HUES6 (cell line): ENCODE results near the gene NEK1.

ENCODE experiments used
- H3K27ac ChIP-seq: 2 replicates; pipeline ENCODE4 v1.7.0; 2013; ENCODE audit warnings: low read depth, mild to moderate bottlenecking, low read length, inconsistent platforms
- H3K27me3 ChIP-seq: 2 replicates; pipeline ENCODE4 v1.6.1; 2013; ENCODE audit warnings: low read length; ENCODE audit not compliant: control insufficient read depth, insufficient read depth
- H3K36me3 ChIP-seq: 2 replicates; pipeline ENCODE4 v1.6.1; 2013; ENCODE audit warnings: low read length; ENCODE audit not compliant: control insufficient read depth, insufficient read depth
- H3K4me1 ChIP-seq: 2 replicates; pipeline ENCODE4 v1.6.1; 2013; ENCODE audit warnings: low read length; ENCODE audit not compliant: control insufficient read depth, insufficient read depth
- H3K4me3 ChIP-seq: 2 replicates; pipeline ENCODE4 v1.5.1; 2013; ENCODE audit warnings: low read depth, low read length
- H3K9ac ChIP-seq: one replicate; pipeline ENCODE4 v1.6.1; 2013; ENCODE audit warnings: mild to moderate bottlenecking, low read length
- H3K9me3 ChIP-seq: 2 replicates; pipeline ENCODE4 v1.6.1; 2013; ENCODE audit warnings: low read depth, low read length; ENCODE audit not compliant: control insufficient read depth, insufficient read depth

NEK1 gene

GRCh38 chr4:169650227-169650936 lies 38.0 kb upstream of the NEK1 start:
- Histone ChIP-seq H3K4me3 (no peak overlapping the region), H3K27me3 (no peaks in the 10 kb centered on the region), H3K27ac (no peak overlapping the region), H3K36me3 (peaks cover 8% of the 10 kb centered on the region; the same call in 1 of the 2 replicates), H3K4me1 (no peaks in the 10 kb centered on the region), H3K9ac (no peak overlapping the region), H3K9me3 (no peaks in the 10 kb centered on the region)

GRCh38 chr4:169649545-169650226 lies 37.3 kb upstream of the NEK1 start:
- H3K27me3 ChIP-seq: no peaks in the 10 kb centered on the region
- no peaks in the 10 kb centered on the region for H3K4me1 ChIP-seq
- H3K4me3 ChIP-seq: no peak overlapping the region
- H3K27ac ChIP-seq: no peak overlapping the region
- no peaks in the 10 kb centered on the region for H3K9me3 ChIP-seq
- H3K36me3 ChIP-seq: peaks cover 11% of the 10 kb centered on the region; the same call in 1 of the 2 replicates
- no peak overlapping the region for H3K9ac ChIP-seq

DNA sequence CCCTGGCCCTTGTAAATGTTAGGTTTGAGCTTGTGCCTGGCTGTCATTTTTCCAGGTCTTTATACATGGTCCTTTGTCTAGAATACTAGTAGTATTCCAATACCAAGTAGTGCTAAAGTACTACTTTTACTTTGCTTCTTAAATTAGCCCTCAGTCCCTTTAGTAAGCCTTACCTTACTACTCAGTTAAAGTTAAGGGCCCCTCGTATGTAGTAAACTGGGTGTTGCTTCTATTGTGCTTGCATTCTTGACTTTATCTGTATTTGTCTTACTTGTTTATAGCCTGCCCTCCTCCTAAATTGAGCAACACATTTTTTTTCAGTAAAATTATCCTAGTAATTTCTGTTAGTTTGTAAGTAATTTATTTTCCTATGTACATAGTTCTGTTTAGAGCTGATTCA lies 33.2 kb upstream of the NEK1 start:
- no peak overlapping the region for H3K9ac ChIP-seq
- no peaks in the 10 kb centered on the region for H3K9me3 ChIP-seq
- H3K27me3 ChIP-seq: no peaks in the 10 kb centered on the region
- H3K4me1 ChIP-seq: no peaks in the 10 kb centered on the region
- no peak overlapping the region for H3K27ac ChIP-seq
- H3K4me3 ChIP-seq: no peak overlapping the region
- peaks cover 15% of the 10 kb centered on the region for H3K36me3 ChIP-seq

- no peak overlapping the region for H3K27ac ChIP-seq
- H3K4me3 ChIP-seq: no peak overlapping the region
- H3K27me3 ChIP-seq: no peaks in the 10 kb centered on the region
- peaks cover 17% of the 10 kb centered on the region for H3K36me3 ChIP-seq
- no peak overlapping the region for H3K9ac ChIP-seq
- H3K9me3 ChIP-seq: no peaks in the 10 kb centered on the region
- H3K4me1 ChIP-seq: no peaks in the 10 kb centered on the region
These were observed 32.4 kb upstream of the NEK1 start for GRCh38 chr4:169644802-169645201.

DNA sequence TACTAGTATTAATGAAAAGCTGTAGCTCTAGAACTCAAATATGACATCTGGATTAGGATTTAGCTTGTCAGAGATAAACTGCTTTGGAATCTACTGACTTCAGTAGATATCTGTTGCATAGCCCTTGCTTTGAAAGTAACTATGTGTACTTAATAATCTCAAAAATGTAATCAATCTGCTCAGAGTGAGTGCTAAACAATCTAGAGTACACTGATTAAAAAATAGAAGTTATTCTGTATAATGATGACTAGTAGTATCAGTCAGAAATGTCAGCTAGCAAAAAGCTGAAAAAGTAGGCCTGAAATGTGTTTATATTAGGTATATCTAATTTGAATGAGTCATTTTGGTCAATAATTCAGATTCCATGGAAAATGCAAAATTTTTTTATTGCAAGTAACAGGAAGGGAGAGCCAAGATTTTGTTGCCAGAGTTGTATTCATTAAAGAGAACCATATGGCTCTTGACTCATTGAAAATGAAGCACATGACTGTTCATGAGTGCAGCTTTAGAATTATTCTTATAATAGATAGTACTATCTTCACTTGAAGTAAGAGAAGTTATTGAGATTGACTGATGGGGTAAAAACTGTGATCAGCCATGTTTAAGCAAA lies 28.0 kb upstream of the NEK1 start:
- no peak overlapping the region for H3K4me3 ChIP-seq
- no peaks in the 10 kb centered on the region for H3K4me1 ChIP-seq
- no peaks in the 10 kb centered on the region for H3K9me3 ChIP-seq
- H3K9ac ChIP-seq: no peak overlapping the region
- peaks cover 45% of the 10 kb centered on the region for H3K36me3 ChIP-seq
- H3K27me3 ChIP-seq: no peaks in the 10 kb centered on the region
- no peak overlapping the region for H3K27ac ChIP-seq

GRCh38 chr4:169634975-169635374 lies 22.6 kb upstream of the NEK1 start:
- Histone ChIP-seq H3K9ac (no peak overlapping the region), H3K27ac (no peak overlapping the region), H3K36me3 (peaks cover 33% of the 10 kb centered on the region)

DNA sequence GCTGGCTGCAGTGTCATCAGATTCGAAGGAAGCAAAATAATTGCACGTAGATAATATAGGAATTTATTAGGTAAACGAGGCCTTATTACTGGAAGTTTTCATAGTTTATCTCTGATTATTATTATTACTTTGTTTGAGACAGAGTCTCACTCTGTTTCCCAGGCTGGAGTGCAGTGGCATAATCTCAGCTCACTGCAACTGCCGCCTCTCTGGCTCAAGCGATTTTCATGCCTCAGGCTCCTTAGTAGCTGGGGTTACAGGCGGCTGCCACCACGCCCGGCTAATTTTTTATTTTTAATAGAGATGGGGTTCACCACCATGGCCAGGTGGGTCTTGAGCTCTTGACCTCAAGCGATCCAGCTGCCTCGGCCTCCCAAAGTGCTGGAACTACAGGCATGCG lies 20.5 kb upstream of the NEK1 start:
- Histone ChIP-seq H3K36me3 (peaks cover 21% of the 10 kb centered on the region), H3K9ac (no peak overlapping the region), H3K4me3 (no peak overlapping the region), H3K27me3 (no peaks in the 10 kb centered on the region), H3K9me3 (no peaks in the 10 kb centered on the region), H3K27ac (no peak overlapping the region), H3K4me1 (no peaks in the 10 kb centered on the region)

More at GRCh38 chr4:169634975-169635374, 22.6 kb upstream of the NEK1 start:
- Histone ChIP-seq H3K9me3 (no peaks in the 10 kb centered on the region), H3K4me1 (no peaks in the 10 kb centered on the region), H3K4me3 (no peak overlapping the region), H3K27me3 (no peaks in the 10 kb centered on the region)

- no peaks in the 10 kb centered on the region for H3K9me3 ChIP-seq
- H3K27ac ChIP-seq: no peak overlapping the region
- H3K9ac ChIP-seq: no peak overlapping the region
- H3K27me3 ChIP-seq: no peaks in the 10 kb centered on the region
- H3K4me1 ChIP-seq: no peaks in the 10 kb centered on the region
- H3K4me3 ChIP-seq: no peak overlapping the region
- H3K36me3 ChIP-seq: no peaks in the 10 kb centered on the region
These were observed 17.7 kb upstream of the NEK1 start for GRCh38 chr4:169630069-169630468.

GRCh38 chr4:169628579-169628978 lies 16.2 kb upstream of the NEK1 start:
- no peaks in the 10 kb centered on the region for H3K36me3 ChIP-seq
- H3K4me1 ChIP-seq: no peaks in the 10 kb centered on the region
- no peak overlapping the region for H3K9ac ChIP-seq
- no peaks in the 10 kb centered on the region for H3K27me3 ChIP-seq
- H3K4me3 ChIP-seq: no peak overlapping the region
- no peaks in the 10 kb centered on the region for H3K9me3 ChIP-seq
- no peak overlapping the region for H3K27ac ChIP-seq

DNA sequence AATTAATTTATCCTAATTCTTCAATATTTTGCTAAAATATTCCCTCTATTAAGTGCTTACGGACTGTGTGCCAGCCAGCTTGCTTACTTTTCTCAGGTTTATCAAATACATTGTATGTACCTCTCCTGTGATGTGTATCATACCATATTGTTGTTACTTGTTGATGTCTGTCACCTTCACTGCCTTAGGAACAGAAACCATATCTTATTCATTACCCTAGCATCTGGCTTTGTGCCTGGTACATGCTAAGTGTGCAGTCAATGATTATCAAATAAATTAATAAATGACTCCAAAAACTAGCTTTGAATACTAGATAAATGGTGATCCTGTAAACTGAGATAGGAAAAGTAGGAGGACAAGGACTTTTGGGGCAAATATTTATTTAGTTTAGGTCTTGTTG lies 14.9 kb upstream of the NEK1 start:
- H3K4me3 ChIP-seq: no peak overlapping the region
- H3K9ac ChIP-seq: no peak overlapping the region
- H3K27ac ChIP-seq: no peak overlapping the region
- no peaks in the 10 kb centered on the region for H3K36me3 ChIP-seq
- H3K27me3 ChIP-seq: no peaks in the 10 kb centered on the region
- peaks cover 3% of the 10 kb centered on the region; the same call in 1 of the 2 replicates for H3K4me1 ChIP-seq
- H3K9me3 ChIP-seq: no peaks in the 10 kb centered on the region
